Endothelial cell of umbilical vein (primary cell): ENCODE data around the gene ZFPM1.

Source experiments
- CTCF ChIP-seq, 2 donors: IDR thresholded peaks; 1 replicate in 1 of 2; 2 replicates in 1 of 2; pipeline ENCODE4 v1.5.1; 2011; ENCODE audit warnings: low read length in 2 of 2, mild to moderate bottlenecking in 2 of 2, moderate library complexity in 2 of 2, control low read depth in 1 of 2, inconsistent platforms in 1 of 2, low read depth in 1 of 2; ENCODE audit not compliant: insufficient read depth in 1 of 2; ENCODE audit errors: extremely low read depth in 1 of 2
- EZH2 ChIP-seq: IDR thresholded peaks from 2 replicates; pipeline ENCODE4 v1.6.1; 2012; ENCODE audit warnings: borderline replicate concordance, low read depth, mild to moderate bottlenecking, moderate library complexity, low read length, inconsistent platforms; ENCODE audit not compliant: severe bottlenecking
- FOS ChIP-seq: IDR thresholded peaks from 2 replicates; pipeline ENCODE4 v1.6.1; 2011; ENCODE audit warnings: mild to moderate bottlenecking, low read length, moderate library complexity, borderline replicate concordance; ENCODE audit not compliant: insufficient read depth
- GATA2 ChIP-seq: IDR thresholded peaks from 2 replicates; pipeline ENCODE4 v1.7.0; 2011; ENCODE audit warnings: low read depth, mild to moderate bottlenecking, moderate library complexity, mixed read lengths, low read length; ENCODE audit not compliant: insufficient read length, insufficient read depth
- JUN ChIP-seq: IDR thresholded peaks from 2 replicates; pipeline ENCODE4 v1.6.1; 2011; ENCODE audit warnings: borderline replicate concordance, low read depth; ENCODE audit not compliant: insufficient read length, insufficient read depth
- MAX ChIP-seq: IDR thresholded peaks from 2 replicates; pipeline ENCODE4 v1.6.1; 2011; ENCODE audit not compliant: insufficient read depth, insufficient read length
- MYC ChIP-seq: IDR thresholded peaks from one replicate; pipeline ENCODE4 v1.6.1; 2011; ENCODE audit warnings: mild to moderate bottlenecking, low read depth, low read length
- POLR2A ChIP-seq: IDR thresholded peaks from 2 replicates; pipeline ENCODE4 v1.6.1; 2012; ENCODE audit warnings: low read depth, mild to moderate bottlenecking, control low read depth, low read length
- POLR2AphosphoS5 ChIP-seq: IDR thresholded peaks from 2 replicates; pipeline ENCODE4 v1.6.1; 2012; ENCODE audit warnings: low read depth, mild to moderate bottlenecking, control low read depth, low read length, moderate library complexity; ENCODE audit not compliant: insufficient read depth

DNA sequence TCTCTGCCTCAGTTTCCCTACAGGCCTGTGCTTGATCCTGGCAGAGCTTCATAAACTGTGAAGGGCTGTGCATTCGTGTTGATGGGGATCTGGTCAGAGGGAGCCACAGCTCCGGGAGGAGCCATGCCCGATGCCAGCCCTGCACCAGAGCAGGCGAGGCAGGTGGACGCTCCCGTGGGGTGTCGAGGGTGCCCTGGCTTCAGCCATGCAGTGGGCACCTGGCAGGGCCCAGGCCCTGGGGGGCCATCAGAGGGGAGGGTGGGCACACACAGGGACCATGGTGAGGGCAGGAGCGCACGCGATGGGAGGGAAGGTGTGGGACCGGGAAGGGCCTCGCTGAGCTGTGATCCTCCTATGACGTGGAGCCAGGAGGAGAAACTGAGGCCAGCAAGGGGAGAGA, 22.0 kb downstream of the ZFPM1 start:
- TF ChIP-seq CTCF (IDR thresholded peaks at IDR 0.05; ENCODE audit: extremely low read depth in 1 of 2, insufficient read depth in 1 of 2, low read depth in 1 of 2, low read length in 2 of 2) (no peak), POLR2A (no peak), POLR2AphosphoS5 (no peak), EZH2 (no peak), JUN (no peak), FOS (no peak), MYC (no peak), GATA2 (no peak), MAX (no peak)
